H1 (cell line): ENCODE measurements around the gene PTPRD. TPM values are rescaled to one million over a fixed set of nuclear protein-coding genes. Genes with fewer than 3 reads are reported as not detected.

Source experiments
- polyA plus RNA-seq, 7 experiments: library from polyadenylated mRNA; depleted of rRNA in 3 of 7; stranded (reverse) in 5 of 7; unstranded in 2 of 7; fragments of >200 nt in 5 of 7; fragments of 200-250 nt in 2 of 7; gene quantifications; 1 replicate in 5 of 7; 2 replicates in 1 of 7; 4 replicates in 1 of 7; pipeline versions ENCODE4 v1.2.1 to v1.2.3, GENCODE V29; 2011 to 2013; ENCODE audit warnings: missing spikeins in 2 of 7, mixed read lengths in 2 of 7
- small RNA-seq: library from polyadenylated mRNA; stranded (forward); fragments of <200 nt; extraction: miRNeasy Mini kit (QIAGEN cat#:217004); gene quantifications from one replicate; pipeline ENCODE3, GENCODE V24; 2013; ENCODE audit not compliant: insufficient read depth
- total RNA-seq: library from RNA; stranded (reverse); fragmentation: NEBNext Ultra II Directional; extraction: Animal tissue kit (Norgen Biotek cat#: 25700); gene quantifications from 2 replicates; pipeline ENCODE4 v1.2.1, GENCODE V29; 2021

PTPRD gene
- total and polyA plus RNA-seq, 2 of the 8 experiments (the other 6 are each of a cell fraction or from before 2014, with no cell fraction given): 17.2 to 77.0 TPM

Small RNA genes within 50 kb of the gene (small RNA-seq; reads per million reads assigned to genes)
- gene AL135790.2 (not detected), gene RNU7-185P (not detected)
